GM12801 (cell line): ENCODE results near the gene GRIK4.

Experiments used
- TF ChIP-seq, protein P1 (sequence below): IDR thresholded peaks from one replicate; pipeline ENCODE4 v1.5.1; 2011; ENCODE audit warnings: control low read depth; ENCODE audit not compliant: insufficient read length; ENCODE audit errors: extremely low read depth

Gene GRIK4

DNA sequence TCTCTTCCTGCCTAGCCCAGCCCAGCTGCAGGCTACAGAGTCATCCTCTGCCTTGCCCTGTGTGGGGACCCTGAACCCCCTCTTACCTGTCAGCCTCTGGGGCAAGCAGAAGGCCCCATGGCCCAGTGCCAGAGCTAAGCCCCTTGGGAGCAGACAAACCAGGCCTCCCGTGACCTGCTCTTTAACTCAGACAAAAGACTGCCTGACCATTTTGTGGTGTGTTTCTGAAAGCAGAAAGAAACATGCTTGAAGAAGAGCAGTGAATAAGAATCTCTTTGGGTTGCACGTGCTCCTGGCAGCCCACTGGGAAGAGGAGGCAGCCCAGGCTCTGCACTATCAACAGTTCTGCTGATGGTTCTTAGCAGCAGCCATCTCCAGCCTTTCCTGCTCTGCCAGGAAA, 118.6 kb downstream of the GRIK4 start:
- TF ChIP-seq, protein P1, sequence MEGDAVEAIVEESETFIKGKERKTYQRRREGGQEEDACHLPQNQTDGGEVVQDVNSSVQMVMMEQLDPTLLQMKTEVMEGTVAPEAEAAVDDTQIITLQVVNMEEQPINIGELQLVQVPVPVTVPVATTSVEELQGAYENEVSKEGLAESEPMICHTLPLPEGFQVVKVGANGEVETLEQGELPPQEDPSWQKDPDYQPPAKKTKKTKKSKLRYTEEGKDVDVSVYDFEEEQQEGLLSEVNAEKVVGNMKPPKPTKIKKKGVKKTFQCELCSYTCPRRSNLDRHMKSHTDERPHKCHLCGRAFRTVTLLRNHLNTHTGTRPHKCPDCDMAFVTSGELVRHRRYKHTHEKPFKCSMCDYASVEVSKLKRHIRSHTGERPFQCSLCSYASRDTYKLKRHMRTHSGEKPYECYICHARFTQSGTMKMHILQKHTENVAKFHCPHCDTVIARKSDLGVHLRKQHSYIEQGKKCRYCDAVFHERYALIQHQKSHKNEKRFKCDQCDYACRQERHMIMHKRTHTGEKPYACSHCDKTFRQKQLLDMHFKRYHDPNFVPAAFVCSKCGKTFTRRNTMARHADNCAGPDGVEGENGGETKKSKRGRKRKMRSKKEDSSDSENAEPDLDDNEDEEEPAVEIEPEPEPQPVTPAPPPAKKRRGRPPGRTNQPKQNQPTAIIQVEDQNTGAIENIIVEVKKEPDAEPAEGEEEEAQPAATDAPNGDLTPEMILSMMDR: no peak

DNA sequence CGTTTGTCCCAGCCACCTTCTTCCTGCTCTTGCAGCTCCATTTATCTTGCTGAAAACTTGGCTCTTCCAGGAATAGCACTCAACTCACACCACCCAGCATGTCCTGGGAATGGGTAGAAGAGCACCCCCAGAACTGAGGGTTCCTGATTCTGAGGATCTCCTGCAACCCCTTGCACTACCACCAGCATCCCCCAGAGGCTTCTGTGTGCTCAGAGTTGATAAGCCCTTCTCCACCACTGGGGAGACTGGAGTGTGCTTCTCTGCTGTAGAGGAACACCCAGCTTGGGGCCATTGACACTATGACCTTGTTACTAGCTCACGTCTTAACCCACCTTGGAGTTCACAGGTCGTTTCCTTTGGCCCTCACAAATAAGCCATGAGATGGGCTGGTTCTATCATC, 121.0 kb downstream of the GRIK4 start:
- TF ChIP-seq, protein P1: no peak

DNA sequence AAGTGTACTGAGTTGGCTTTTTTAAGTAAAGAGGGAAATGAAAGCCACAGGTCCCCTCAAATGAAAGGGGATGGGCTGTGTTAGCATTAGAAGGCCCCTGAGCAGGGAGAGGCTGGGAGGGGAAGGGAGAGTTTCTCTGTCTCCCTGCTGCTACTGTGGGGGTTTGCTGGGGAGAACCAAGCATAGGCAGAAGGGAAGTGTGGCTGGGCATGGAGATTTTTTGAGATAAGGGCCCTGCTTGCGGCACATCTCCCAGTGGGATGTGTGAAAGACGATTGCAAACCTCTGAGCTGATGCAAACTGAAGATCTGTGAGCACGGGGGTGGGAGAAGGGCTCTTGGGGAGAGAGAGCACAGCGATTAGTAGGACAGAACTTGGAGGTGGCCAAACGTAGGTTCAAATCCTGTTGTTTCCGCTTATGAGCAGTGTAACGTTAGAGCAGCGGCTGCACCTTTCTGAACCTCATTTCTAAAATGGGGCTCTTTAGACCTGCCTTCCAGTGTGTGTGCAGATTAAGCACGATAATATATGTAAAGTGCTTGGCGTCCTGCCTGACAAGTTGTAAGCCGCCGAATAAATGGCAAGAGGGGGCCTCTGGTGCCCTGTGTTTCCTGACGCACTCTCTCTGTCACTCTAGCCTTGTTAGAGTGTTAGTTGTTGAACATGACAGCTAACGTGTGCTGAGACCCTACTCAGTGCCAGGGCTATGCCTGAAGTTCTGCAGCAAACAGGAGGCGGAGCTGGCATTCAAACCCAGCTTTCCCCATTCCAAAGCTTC, 122.3 kb downstream of the GRIK4 start:
- TF ChIP-seq, protein P1: no peak

DNA sequence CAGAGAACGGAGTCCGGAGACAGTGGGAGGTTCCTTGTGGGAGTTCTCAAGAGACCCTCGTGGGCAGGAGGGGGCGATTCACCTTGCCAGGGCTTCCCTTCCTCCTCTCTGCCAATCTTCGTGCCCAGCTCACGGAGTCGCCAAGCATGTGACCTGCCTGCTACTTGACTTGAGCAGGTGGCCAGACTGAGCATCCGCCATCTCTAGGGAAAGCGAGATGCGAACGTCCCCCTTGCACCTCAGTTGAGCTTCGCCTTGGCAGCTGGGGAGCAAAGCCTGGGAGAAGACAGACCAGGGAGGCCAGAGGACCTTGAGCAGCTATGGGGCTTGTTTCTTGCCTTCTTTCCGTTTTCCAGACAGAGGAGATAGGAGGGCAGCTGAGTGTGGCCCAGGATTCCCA, 123.2 kb downstream of the GRIK4 start:
- TF ChIP-seq, protein P1: no peak

DNA sequence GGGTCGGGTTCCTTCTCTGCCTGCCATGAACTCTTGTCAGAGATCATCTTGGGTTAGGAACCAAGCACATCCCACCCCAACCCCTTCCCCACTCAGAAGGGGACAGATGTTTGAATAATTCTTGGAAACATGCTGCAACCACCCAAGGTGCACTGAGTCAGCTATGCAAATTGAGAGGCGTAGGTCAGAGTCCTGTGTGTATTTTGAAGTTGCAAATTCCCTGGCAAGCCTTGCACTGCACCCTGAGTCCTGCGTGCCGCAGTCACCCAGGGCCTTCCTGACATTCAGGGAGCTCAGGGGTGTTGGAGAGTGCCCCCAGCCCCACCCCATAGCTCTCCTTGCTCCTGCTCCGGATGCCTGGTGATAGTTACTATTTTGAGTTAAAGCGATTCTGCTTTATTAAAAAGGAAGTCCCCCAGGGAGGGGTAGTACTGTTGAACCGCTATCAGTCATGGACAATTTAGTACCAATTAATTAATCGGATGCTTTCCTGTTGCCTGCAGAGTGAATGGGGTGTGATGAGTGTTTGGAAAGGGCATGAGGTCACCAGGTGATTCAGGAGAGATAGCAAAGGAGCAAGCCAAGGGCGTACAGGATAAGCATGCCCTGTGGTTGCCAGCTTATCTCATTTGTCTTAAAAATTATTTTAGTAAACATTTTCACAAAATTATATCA, 123.7 kb downstream of the GRIK4 start:
- TF ChIP-seq, protein P1: no peak

DNA sequence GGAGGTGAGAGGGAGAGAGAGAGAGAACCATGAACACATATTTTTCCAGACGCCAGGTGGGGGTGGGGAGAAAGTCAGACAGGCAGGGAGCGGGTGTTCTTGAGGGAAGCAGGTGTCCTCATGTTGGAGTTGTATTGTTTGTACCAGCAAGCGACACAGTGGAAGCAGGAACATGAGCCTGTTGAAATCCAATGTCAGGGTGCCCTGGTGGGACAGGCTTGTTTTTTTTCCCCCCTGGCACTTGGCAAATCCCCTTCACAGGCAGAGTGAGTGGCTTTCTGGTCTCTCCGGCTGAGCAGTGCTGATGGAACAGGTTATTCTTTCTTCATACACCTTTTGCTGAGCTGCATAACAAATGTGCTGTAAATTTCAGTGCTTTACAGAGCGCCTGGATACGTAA, 125.6 kb downstream of the GRIK4 start:
- TF ChIP-seq, protein P1: no peak

DNA sequence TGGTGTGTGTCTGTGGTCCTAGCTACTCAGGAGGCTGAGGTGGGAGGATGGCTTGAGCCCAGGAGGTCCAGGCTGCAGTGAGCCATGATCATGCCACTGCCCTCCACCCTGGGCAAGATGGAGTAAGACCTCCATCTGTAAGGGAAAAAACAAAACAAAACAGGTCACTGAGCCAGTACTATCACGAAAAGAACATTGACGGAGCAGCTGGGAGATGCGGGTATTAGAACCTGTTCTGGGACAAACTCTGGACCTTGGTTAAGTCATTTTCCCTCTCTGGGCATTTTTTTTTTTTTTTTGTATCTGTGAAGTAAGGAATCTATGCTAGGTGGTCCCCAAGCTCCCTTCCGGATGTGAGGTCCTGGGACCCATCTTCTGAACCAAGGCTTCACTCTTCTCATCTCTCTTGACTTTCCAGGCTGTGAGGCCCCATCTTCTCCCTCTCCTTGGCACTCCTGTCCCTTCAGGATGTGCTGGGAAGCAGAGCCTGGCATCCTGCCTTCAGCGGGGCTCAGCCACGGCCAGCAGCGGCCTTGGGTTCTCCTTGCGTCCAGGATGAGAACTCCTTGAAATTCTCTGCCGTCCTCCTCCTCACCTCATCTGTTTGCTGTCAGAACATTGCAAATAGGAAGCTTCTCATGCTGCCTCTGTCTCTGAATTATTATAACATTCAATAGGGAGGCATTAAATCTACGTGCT, 130.8 kb downstream of the GRIK4 start:
- TF ChIP-seq, protein P1: no peak
